Jurkat, Clone E6-1 (cell line): ENCODE results near the gene KLK11.
"Not testable (repeated sequence)": the region's sequence is repeated elsewhere in the genome, so short reads cannot be mapped to it uniquely, and the experiment has no call there.

Experiments
- DNase-seq: peaks from one replicate; pipeline ENCODE4 v3.0.0-alpha.2; 2011; ENCODE audit warnings: low read depth, low spot score
- H3K4me3 ChIP-seq: 2 replicates; pipeline ENCODE4 v1.5.1; 2011; ENCODE audit warnings: mild to moderate bottlenecking, low read length, control low read depth, moderate library complexity

KLK11 gene

GRCh38 chr19:51010066-51010795 lies 16.2 kb downstream of the KLK11 start:
- DNase-seq, result no peak

GRCh38 chr19:51009061-51009891 lies 17.1 kb downstream of the KLK11 start:
- DNase-seq, result no peak
- no peak overlapping the region for H3K4me3 ChIP-seq

More at GRCh38 chr19:51010066-51010795, 16.2 kb downstream of the KLK11 start:
- H3K4me3 ChIP-seq, result no peak overlapping the region

- no peak for DNase-seq
- H3K4me3 ChIP-seq, result no peak overlapping the region
These were observed 18.9 kb downstream of the KLK11 start for GRCh38 chr19:51007488-51007887.

- no peak for DNase-seq
- no peak overlapping the region for H3K4me3 ChIP-seq
These were observed 20.0 kb downstream of the KLK11 start for GRCh38 chr19:51006406-51006805.

GRCh38 chr19:51005248-51005647 lies 21.2 kb downstream of the KLK11 start:
- H3K4me3 ChIP-seq, result no peak overlapping the region
- DNase-seq, result no peak

- no peak overlapping the region for H3K4me3 ChIP-seq
- no peak for DNase-seq
These were observed 23.1 kb downstream of the KLK11 start for GRCh38 chr19:51003316-51003715.

- no peak overlapping the region for H3K4me3 ChIP-seq
- peak; percentile 27 for DNase-seq
These were observed 23.7 kb downstream of the KLK11 start for GRCh38 chr19:51002542-51003311.

- no peak overlapping the region for H3K4me3 ChIP-seq
- no peak for DNase-seq
These were observed 24.3 kb downstream of the KLK11 start for GRCh38 chr19:51002089-51002532.

GRCh38 chr19:51001515-51001914 lies 24.9 kb downstream of the KLK11 start, which contains the start of gene KLK8:
TSS of gene KLK8 (minus strand) at chr19:51001604. CDS start at chr19:51001167, 437 bp downstream.
- H3K4me3 ChIP-seq, result no peak within 1 kb of the TSS
- DNase-seq, result no peak

GRCh38 chr19:51000981-51001380 lies 25.4 kb downstream of the KLK11 start:
- DNase-seq, result no peak
- H3K4me3 ChIP-seq, result no peak overlapping the region

GRCh38 chr19:51000426-51000825 lies 26.0 kb downstream of the KLK11 start:
- no peak for DNase-seq
- H3K4me3 ChIP-seq, result no peak overlapping the region

GRCh38 chr19:50998686-50999085 lies 27.7 kb downstream of the KLK11 start:
- no peak overlapping the region for H3K4me3 ChIP-seq
- DNase-seq, result no peak

- no peak overlapping the region for H3K4me3 ChIP-seq
- DNase-seq, result no peak
These were observed 28.4 kb downstream of the KLK11 start for GRCh38 chr19:50998061-50998460.

- no peak overlapping the region for H3K4me3 ChIP-seq
- peak; percentile 39 for DNase-seq
These were observed 32.3 kb downstream of the KLK11 start for GRCh38 chr19:50994129-50994528.

GRCh38 chr19:50992666-50993035 lies 33.8 kb downstream of the KLK11 start:
- no peak for DNase-seq
- no peak overlapping the region for H3K4me3 ChIP-seq

- not testable (repeated sequence) for H3K4me3 ChIP-seq, DNase-seq
These were observed 42.0 kb downstream of the KLK11 start for GRCh38 chr19:50984416-50984815.

GRCh38 chr19:50983625-50984292 lies 42.7 kb downstream of the KLK11 start, which contains the start of gene KLK7:
TSS of gene KLK7 (minus strand) at chr19:50983917. CDS start at chr19:50982399, 1,518 bp downstream.
- no peak within 1 kb of the TSS for H3K4me3 ChIP-seq
- DNase-seq, result no peak

- no peak overlapping the region for H3K4me3 ChIP-seq
- DNase-seq, result no peak
These were observed 44.2 kb downstream of the KLK11 start for GRCh38 chr19:50982186-50982585.

GRCh38 chr19:50981587-50982146 lies 44.7 kb downstream of the KLK11 start:
- DNase-seq, result no peak
- H3K4me3 ChIP-seq, result no peak overlapping the region
